Neural crest cell (in vitro differentiated cells): ENCODE data around the gene TMEM233. TPM values are rescaled to one million over a fixed set of nuclear protein-coding genes. Genes with fewer than 3 reads are reported as not detected.

ENCODE experiments used
- DNase-seq: peaks from one replicate; pipeline ENCODE4 v3.0.0; 2021; ENCODE audit warnings: low read depth, mixed read lengths, low spot score
- H3K27ac Mint-ChIP-seq: one replicate; pipeline ENCODE4 v1.8.0; 2021; ENCODE audit warnings: mild to moderate bottlenecking, mixed read lengths; ENCODE audit not compliant: unreplicated experiment
- H3K27me3 Mint-ChIP-seq: 2 replicates; pipeline ENCODE4 v1.8.0; 2021; ENCODE audit warnings: low read depth, mild to moderate bottlenecking, mixed read lengths
- H3K36me3 Mint-ChIP-seq: 2 replicates; pipeline ENCODE4 v1.8.0; 2021; ENCODE audit warnings: low read depth, mild to moderate bottlenecking, mixed read lengths
- H3K4me1 Mint-ChIP-seq: 2 replicates; pipeline ENCODE4 v1.8.0; 2021; ENCODE audit warnings: mixed read lengths
- H3K4me3 Mint-ChIP-seq: one replicate; pipeline ENCODE4 v1.8.0; 2021; ENCODE audit warnings: mild to moderate bottlenecking, mixed read lengths
- H3K9me3 Mint-ChIP-seq: 2 replicates; pipeline ENCODE4 v1.8.0; 2021; ENCODE audit warnings: mixed read lengths
- total RNA-seq: library from RNA; stranded (reverse); gene quantifications from 2 replicates; pipeline ENCODE4 v1.2.1, GENCODE V29; 2021
- TF ChIP-seq, protein P1 (sequence below): fragments of 200-600 bp; sonication (generic); conservative IDR thresholded peaks from 2 replicates; pipeline ENCODE4 v1.5.0; 2021; ENCODE audit warnings: antibody characterized with exemption, mild to moderate bottlenecking

The TMEM233 gene
- total RNA-seq, 1 donor from 2014 or later = not detected

DNA sequence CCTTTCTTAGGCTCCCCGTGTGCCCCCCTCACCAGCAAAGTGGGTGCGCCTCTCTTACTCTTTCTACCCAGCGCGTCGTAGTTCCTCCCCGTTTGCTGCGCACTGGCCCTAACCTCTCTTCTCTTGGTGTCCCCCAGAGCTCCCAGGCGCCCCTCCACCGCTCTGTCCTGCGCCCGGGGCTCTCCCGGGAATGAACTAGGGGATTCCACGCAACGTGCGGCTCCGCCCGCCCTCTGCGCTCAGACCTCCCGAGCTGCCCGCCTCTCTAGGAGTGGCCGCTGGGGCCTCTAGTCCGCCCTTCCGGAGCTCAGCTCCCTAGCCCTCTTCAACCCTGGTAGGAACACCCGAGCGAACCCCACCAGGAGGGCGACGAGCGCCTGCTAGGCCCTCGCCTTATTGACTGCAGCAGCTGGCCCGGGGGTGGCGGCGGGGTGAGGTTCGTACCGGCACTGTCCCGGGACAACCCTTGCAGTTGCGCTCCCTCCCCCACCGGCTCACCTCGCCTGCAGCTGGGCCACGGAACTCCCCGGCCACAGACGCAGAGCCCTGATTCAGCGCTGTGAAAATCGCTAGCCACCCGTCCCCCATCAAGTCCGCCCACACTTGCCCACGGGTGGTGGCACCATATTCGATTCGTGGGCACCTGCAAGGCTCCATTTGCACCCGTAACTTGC, 1.3 kb downstream of the TMEM233 start:
- Mint-ChIP-seq H3K9me3 (no peaks in the 10 kb centered on the region), H3K4me3 (peak overlapping the region; percentile 60), H3K4me1 (peaks cover 13% of the 10 kb centered on the region), H3K27ac (no peak overlapping the region), H3K36me3 (peaks cover 3% of the 10 kb centered on the region), H3K27me3 (peaks cover 99% of the 10 kb centered on the region)
- peak; percentile 8 for DNase-seq
- TF ChIP-seq, protein P1, sequence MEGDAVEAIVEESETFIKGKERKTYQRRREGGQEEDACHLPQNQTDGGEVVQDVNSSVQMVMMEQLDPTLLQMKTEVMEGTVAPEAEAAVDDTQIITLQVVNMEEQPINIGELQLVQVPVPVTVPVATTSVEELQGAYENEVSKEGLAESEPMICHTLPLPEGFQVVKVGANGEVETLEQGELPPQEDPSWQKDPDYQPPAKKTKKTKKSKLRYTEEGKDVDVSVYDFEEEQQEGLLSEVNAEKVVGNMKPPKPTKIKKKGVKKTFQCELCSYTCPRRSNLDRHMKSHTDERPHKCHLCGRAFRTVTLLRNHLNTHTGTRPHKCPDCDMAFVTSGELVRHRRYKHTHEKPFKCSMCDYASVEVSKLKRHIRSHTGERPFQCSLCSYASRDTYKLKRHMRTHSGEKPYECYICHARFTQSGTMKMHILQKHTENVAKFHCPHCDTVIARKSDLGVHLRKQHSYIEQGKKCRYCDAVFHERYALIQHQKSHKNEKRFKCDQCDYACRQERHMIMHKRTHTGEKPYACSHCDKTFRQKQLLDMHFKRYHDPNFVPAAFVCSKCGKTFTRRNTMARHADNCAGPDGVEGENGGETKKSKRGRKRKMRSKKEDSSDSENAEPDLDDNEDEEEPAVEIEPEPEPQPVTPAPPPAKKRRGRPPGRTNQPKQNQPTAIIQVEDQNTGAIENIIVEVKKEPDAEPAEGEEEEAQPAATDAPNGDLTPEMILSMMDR = no peak

DNA sequence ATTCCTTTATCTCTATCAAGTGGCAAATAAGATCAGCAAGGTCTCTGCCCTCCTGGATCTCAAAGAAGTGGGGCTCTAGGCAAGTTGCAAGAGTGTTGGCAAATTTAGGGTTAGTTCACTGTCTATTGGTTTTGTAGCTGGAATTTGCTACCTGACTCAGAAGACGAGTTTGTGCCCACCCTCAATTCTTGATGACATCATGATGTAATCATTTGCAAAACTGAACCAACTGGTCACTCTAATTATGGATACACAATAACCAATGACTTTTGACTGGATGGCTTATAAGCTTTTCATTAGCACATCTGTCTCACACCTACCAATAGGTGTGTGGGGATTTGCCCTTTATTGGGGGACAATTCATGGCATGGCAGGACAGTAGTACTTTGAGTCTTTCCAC, 4.6 kb downstream of the TMEM233 start:
- peaks cover 13% of the 10 kb centered on the region for H3K4me1 Mint-ChIP-seq
- H3K36me3 Mint-ChIP-seq = no peaks in the 10 kb centered on the region
- H3K27ac Mint-ChIP-seq = no peak overlapping the region
- H3K27me3 Mint-ChIP-seq = peaks cover 97% of the 10 kb centered on the region
- H3K9me3 Mint-ChIP-seq = no peaks in the 10 kb centered on the region
- TF ChIP-seq, protein P1 = no peak
- DNase-seq = no peak
- no peak overlapping the region for H3K4me3 Mint-ChIP-seq

DNA sequence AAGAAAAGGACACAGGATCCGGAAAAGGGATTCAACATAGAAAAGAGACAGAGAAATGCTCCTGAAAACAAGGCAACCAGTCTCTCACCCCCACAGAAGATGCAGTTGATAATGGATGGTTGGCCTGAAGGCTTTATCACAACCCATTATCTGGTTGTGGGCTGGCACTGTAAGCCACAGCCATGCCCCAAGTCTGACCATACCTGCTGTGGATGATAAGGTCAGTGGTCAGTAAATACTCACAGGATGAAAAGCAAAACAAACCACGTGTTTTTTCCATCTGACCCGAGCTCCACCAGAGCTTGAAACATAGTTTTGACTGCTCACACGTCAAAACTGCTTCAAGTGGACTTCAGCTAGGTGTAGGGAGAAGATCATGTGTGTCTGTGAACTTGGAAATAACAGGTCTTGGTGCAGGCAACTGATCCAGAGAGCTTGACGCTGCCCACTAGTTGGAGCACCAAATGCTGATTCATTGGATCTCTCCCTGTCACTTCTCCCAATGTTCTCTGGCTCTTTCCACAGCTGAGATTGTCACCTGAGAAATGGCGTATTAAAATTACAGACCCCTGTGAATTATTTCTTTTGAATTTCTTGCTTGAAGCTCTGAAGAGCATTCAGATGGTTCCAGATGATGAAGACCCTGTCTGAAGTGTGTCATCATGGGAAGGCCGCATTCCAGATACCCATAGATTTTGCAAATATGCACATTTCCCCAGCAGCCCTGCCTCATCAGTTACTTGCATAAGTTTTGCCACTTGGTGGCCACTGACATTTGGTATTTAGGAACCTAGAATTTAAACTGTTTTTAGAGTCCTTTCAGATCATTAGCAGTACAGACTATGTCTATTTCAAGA, 8.5 kb downstream of the TMEM233 start:
- no peak for DNase-seq
- H3K4me1 Mint-ChIP-seq = no peaks in the 10 kb centered on the region
- H3K27me3 Mint-ChIP-seq = peaks cover 97% of the 10 kb centered on the region
- TF ChIP-seq, protein P1 = no peak
- H3K9me3 Mint-ChIP-seq = no peaks in the 10 kb centered on the region
- H3K36me3 Mint-ChIP-seq = no peaks in the 10 kb centered on the region
- H3K27ac Mint-ChIP-seq = no peak overlapping the region
- no peak overlapping the region for H3K4me3 Mint-ChIP-seq

DNA sequence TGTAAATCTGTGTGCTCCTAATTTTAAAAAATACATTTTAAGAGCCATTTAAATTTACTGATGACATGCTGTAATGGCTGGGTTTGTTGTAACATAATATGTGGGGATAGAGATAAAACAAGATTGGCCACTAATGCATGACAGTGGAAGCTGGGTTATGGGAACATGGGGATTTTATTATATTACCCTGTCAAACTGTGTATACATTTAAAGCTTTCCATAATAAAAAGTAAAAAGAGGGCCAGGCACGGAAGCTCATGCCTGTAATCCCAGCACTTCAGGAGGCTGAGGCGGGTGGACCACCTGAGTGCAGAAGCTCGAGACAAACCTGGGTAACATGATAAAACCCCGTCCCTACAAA, 9.1 kb downstream of the TMEM233 start:
- Mint-ChIP-seq H3K36me3 (no peaks in the 10 kb centered on the region), H3K27ac (no peak overlapping the region), H3K27me3 (peaks cover 97% of the 10 kb centered on the region), H3K4me1 (no peaks in the 10 kb centered on the region), H3K4me3 (no peak overlapping the region), H3K9me3 (no peaks in the 10 kb centered on the region)
- TF ChIP-seq, protein P1 = no peak
- DNase-seq = no peak

DNA sequence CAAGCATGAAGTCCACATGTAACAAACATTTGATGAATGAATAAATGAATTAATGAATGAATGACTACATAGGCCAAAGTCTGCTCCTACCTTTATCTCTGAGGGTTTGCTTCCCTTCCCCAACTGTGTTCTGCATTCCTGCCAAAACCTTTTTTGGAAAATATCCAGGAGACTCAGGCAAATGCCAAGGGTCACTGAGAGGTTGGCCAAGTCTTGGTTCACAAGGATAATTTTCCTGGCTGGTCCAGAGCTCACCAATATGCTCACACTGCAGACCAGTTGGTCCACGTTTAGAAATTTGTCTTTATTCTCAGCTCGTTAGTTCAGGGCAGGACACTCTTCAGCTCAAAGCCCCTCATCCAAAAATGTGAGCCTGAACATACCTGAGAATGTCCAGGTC, 10.2 kb downstream of the TMEM233 start:
- no peaks in the 10 kb centered on the region for H3K4me1 Mint-ChIP-seq
- no peak overlapping the region for H3K27ac Mint-ChIP-seq
- peaks cover under 1% of the 10 kb centered on the region for H3K9me3 Mint-ChIP-seq
- H3K36me3 Mint-ChIP-seq = no peaks in the 10 kb centered on the region
- H3K27me3 Mint-ChIP-seq = peaks cover 97% of the 10 kb centered on the region
- DNase-seq = no peak
- TF ChIP-seq, protein P1 = no peak
- no peak overlapping the region for H3K4me3 Mint-ChIP-seq
